Prostate gland (tissue), 2 donors: ENCODE data around the gene C10orf62. TPM values are rescaled to one million over a fixed set of nuclear protein-coding genes. Genes with fewer than 3 reads are reported as not detected.
"Not testable (repeated sequence)": the region's sequence is repeated elsewhere in the genome, so short reads cannot be mapped to it uniquely, and the experiment has no call there.

Source experiments
- DNase-seq: peaks from one replicate; pipeline ENCODE4 v3.0.0-alpha.2; 2019; ENCODE audit warnings: low spot score
- H3K27ac ChIP-seq, 2 donors: fragments of 200-600 bp; sonication (generic); 2 replicates each; pipeline ENCODE4 v1.5.1; 2017 to 2019
- H3K27me3 ChIP-seq: fragments of 200-600 bp; sonication (generic); replicated peaks from 2 replicates; pipeline ENCODE4 v1.5.1; 2019; ENCODE audit not compliant: insufficient read depth
- H3K36me3 ChIP-seq, 2 donors: fragments of 200-600 bp; sonication (generic); 1 replicate in 1 of 2; 2 replicates in 1 of 2; pipeline versions ENCODE4 v1.5.1 to v1.8.1; 2017 to 2019
- H3K4me1 ChIP-seq: fragments of 200-600 bp; sonication (generic); replicated peaks from 2 replicates; pipeline ENCODE4 v1.5.1; 2019
- H3K4me3 ChIP-seq, 2 donors: fragments of 200-600 bp; sonication (generic); 2 replicates each; pipeline ENCODE4 v1.5.1; 2017 to 2019
- H3K9me3 ChIP-seq: fragments of 200-600 bp; sonication (generic); 2 replicates; pipeline ENCODE4 v1.5.1; 2017
- CTCF ChIP-seq, 4 experiments: fragments of 200-600 bp in 2 of 4; fragments of 450-650 bp in 2 of 4; sonication (generic) in 2 of 4; IDR thresholded peaks; 1 replicate in 3 of 4; 2 replicates in 1 of 4; pipeline ENCODE4 v1.5.1; 2016 to 2019; ENCODE audit warnings: antibody characterized with exemption in 4 of 4, mild to moderate bottlenecking in 2 of 4, moderate library complexity in 2 of 4
- POLR2A ChIP-seq: fragments of 450-650 bp; IDR thresholded peaks from one replicate; pipeline ENCODE4 v1.6.1; 2016; ENCODE audit warnings: antibody characterized with exemption, mild to moderate bottlenecking
- POLR2AphosphoS5 ChIP-seq: sonication (generic); formaldehyde crosslinking; IDR thresholded peaks from one replicate; pipeline ENCODE4 v1.6.1; 2017; ENCODE audit warnings: antibody characterized with exemption
- WGBS: methylation state at CpG from one replicate; pipeline ENCODE4 v1.1.5; 2018; 5-methylcytosine and 5-hydroxymethylcytosine counted together
- intact Hi-C: fragments of 100-400 bp; cut with DNase I; formaldehyde crosslinking; loops from one replicate; pipeline ENCODE4 v1.14.2; 2022
- total RNA-seq, 2 donors: library from RNA; depleted of rRNA; stranded (reverse); fragments of >200 nt; gene quantifications; one replicate each; pipeline ENCODE4 v1.1.0, GENCODE V29; 2016

The C10orf62 gene
- total RNA-seq, 2 donors from 2014 or later = 14.0 TPM; not detected in 1

- 82% methylated on average over 12 of the region's 12 CpGs for WGBS
- DNase-seq, intact Hi-C loops, H3K36me3 ChIP-seq, H3K9me3 ChIP-seq, H3K4me3 ChIP-seq, H3K4me1 ChIP-seq, H3K27me3 ChIP-seq: not testable (repeated sequence)
- H3K27ac ChIP-seq = peak overlapping the region in 1 of 2 donors; percentile 38
Observed at GRCh38 chr10:97561386-97562077, 28.0 kb upstream of the C10orf62 start.

GRCh38 chr10:97562329-97562728, 27.2 kb upstream of the C10orf62 start:
- over 99% methylated on average over 5 of the region's 5 CpGs for WGBS

GRCh38 chr10:97563337-97563736, 26.2 kb upstream of the C10orf62 start:
- 97% methylated on average over 4 of the region's 4 CpGs for WGBS
- DNase-seq = no peak
- no peak for TF ChIP-seq POLR2AphosphoS5
- TF ChIP-seq POLR2A = no peak
- no peak for TF ChIP-seq CTCF (IDR thresholded peaks at IDR 0.05)
- Histone ChIP-seq H3K4me1 (no peaks in the 10 kb centered on the region), H3K27me3 (no peaks in the 10 kb centered on the region), H3K36me3 (no peaks in the 10 kb centered on the region), H3K4me3 (no peak overlapping the region), H3K9me3 (no peaks in the 10 kb centered on the region), H3K27ac (no peak overlapping the region)
- intact Hi-C loops = no loop called here

More at GRCh38 chr10:97562329-97562728, 27.2 kb upstream of the C10orf62 start:
- H3K4me1 ChIP-seq, H3K9me3 ChIP-seq, H3K27me3 ChIP-seq, H3K27ac ChIP-seq, DNase-seq, H3K4me3 ChIP-seq, intact Hi-C loops, H3K36me3 ChIP-seq: not testable (repeated sequence)

- no peak overlapping the region for H3K27ac ChIP-seq
- no peak for DNase-seq
- H3K4me1 ChIP-seq = no peaks in the 10 kb centered on the region
- TF ChIP-seq CTCF (IDR thresholded peaks at IDR 0.05) = no peak
- no peak for TF ChIP-seq POLR2A
- no peak for TF ChIP-seq POLR2AphosphoS5
- no peak overlapping the region for H3K4me3 ChIP-seq
- H3K9me3 ChIP-seq = no peaks in the 10 kb centered on the region
- H3K36me3 ChIP-seq = no peaks in the 10 kb centered on the region
- no peaks in the 10 kb centered on the region for H3K27me3 ChIP-seq
- WGBS = 88% methylated on average over 4 of the region's 4 CpGs
- intact Hi-C loops = no loop called here
Observed at GRCh38 chr10:97564776-97565175, 24.7 kb upstream of the C10orf62 start.

GRCh38 chr10:97566336-97566996, 23.1 kb upstream of the C10orf62 start:
- Histone ChIP-seq H3K4me1 (no peaks in the 10 kb centered on the region), H3K36me3 (no peaks in the 10 kb centered on the region), H3K27ac (no peak overlapping the region), H3K9me3 (no peaks in the 10 kb centered on the region), H3K27me3 (no peaks in the 10 kb centered on the region), H3K4me3 (no peak overlapping the region)
- WGBS = 89% methylated on average over 2 of the region's 2 CpGs
- intact Hi-C loops = no loop called here
- TF ChIP-seq CTCF (IDR thresholded peaks at IDR 0.05) = no peak
- TF ChIP-seq POLR2A = no peak
- no peak for TF ChIP-seq POLR2AphosphoS5
- no peak for DNase-seq

- H3K4me1 ChIP-seq = no peaks in the 10 kb centered on the region
- no peaks in the 10 kb centered on the region for H3K36me3 ChIP-seq
- no peaks in the 10 kb centered on the region for H3K27me3 ChIP-seq
- no peak for DNase-seq
- TF ChIP-seq POLR2A = no peak
- WGBS = 97% methylated on average over 15 of the region's 15 CpGs
- H3K9me3 ChIP-seq = no peaks in the 10 kb centered on the region
- H3K27ac ChIP-seq = no peak overlapping the region
- intact Hi-C loops = no loop called here
- no peak overlapping the region for H3K4me3 ChIP-seq
Observed at GRCh38 chr10:97567891-97568290, 21.6 kb upstream of the C10orf62 start.
